Right lung (tissue), 5 donors: Measurements from ENCODE around the gene NFIB. TPM values are rescaled to one million over a fixed set of nuclear protein-coding genes. Genes with fewer than 3 reads are reported as not detected.

Experiments used
- DNase-seq, 2 donors: peaks; one replicate each; pipeline ENCODE4 v3.0.0-alpha.2; 2013
- polyA plus RNA-seq, 5 donors: library from polyadenylated mRNA; unstranded; fragments of 120-200 nt; gene quantifications; one replicate each; pipeline versions ENCODE4 v1.2.1 to v1.2.3, GENCODE V29; 2013; ENCODE audit warnings: inconsistent platforms in 1 of 5, low replicate concordance in 1 of 5; ENCODE audit not compliant: insufficient read length in 5 of 5, insufficient read depth in 1 of 5

The NFIB gene
- polyA plus RNA-seq, 5 donors = 94.6 to 133 (median 118) TPM

GRCh38 chr9:14322211-14323082, 8.5 kb upstream of the NFIB start:
- peak; percentile 96 to 97 for DNase-seq

- DNase-seq = no peak
Observed at GRCh38 chr9:14321517-14322130, 7.7 kb upstream of the NFIB start.

- DNase-seq = peak in 1 of 2 donors; percentile 67
Observed at GRCh38 chr9:14320271-14321181, 6.6 kb upstream of the NFIB start.

GRCh38 chr9:14318934-14319580, 5.1 kb upstream of the NFIB start:
- no peak for DNase-seq

GRCh38 chr9:14318361-14318760, 4.4 kb upstream of the NFIB start:
- no peak for DNase-seq

- DNase-seq = no peak
Observed at GRCh38 chr9:14317667-14318320, 3.9 kb upstream of the NFIB start.

- peak in 1 of 2 donors; percentile 52 for DNase-seq
Observed at GRCh38 chr9:14316602-14317300, 2.8 kb upstream of the NFIB start.

GRCh38 chr9:14315875-14316601, 2.1 kb upstream of the NFIB start:
- peak in 1 of 2 donors; percentile 81 for DNase-seq

GRCh38 chr9:14314929-14315874, 1.3 kb upstream of the NFIB start:
- DNase-seq = peak; percentile 93 to 95

GRCh38 chr9:14314424-14314928, 535 bp upstream of the NFIB start:
- peak; percentile 88 to 90 for DNase-seq

GRCh38 chr9:14313378-14313940, 482 bp downstream of the NFIB start:
- DNase-seq = no peak

GRCh38 chr9:14312719-14313377, 1.1 kb downstream of the NFIB start:
- DNase-seq = no peak

- DNase-seq = peak in 1 of 2 donors; percentile 42
Observed at GRCh38 chr9:14311956-14312685, 1.8 kb downstream of the NFIB start.

GRCh38 chr9:14311171-14311949, 2.6 kb downstream of the NFIB start:
- no peak for DNase-seq

GRCh38 chr9:14310311-14310710, 3.6 kb downstream of the NFIB start:
- DNase-seq = no peak

- peak in 1 of 2 donors; percentile 56 for DNase-seq
Observed at GRCh38 chr9:14309403-14309802, 4.5 kb downstream of the NFIB start.
